GM12865 (cell line): Measurements from ENCODE around the gene INKA2.

Experiments used
- DNase-seq: peaks from one replicate; pipeline ENCODE4 v3.0.0; 2010; ENCODE audit warnings: low read depth
- H3K4me3 ChIP-seq: 2 replicates; pipeline ENCODE4 v1.5.1; 2011; ENCODE audit warnings: mild to moderate bottlenecking, low read depth, low read length, control low read depth
- CTCF ChIP-seq: IDR thresholded peaks from 2 replicates; pipeline ENCODE4 v1.5.1; 2011; ENCODE audit warnings: low read length, control low read depth, low read depth, inconsistent platforms; ENCODE audit not compliant: insufficient read depth; ENCODE audit errors: missing control alignments

Gene INKA2

GRCh38 chr1:111777301-111777700 is 38.1 kb upstream of the INKA2 start:
- H3K4me3 ChIP-seq = no peak overlapping the region
- TF ChIP-seq CTCF = no peak
- no peak for DNase-seq

GRCh38 chr1:111776861-111777260 is 37.7 kb upstream of the INKA2 start:
- TF ChIP-seq CTCF = no peak
- no peak for DNase-seq
- no peak overlapping the region for H3K4me3 ChIP-seq

GRCh38 chr1:111776391-111776790 is 37.2 kb upstream of the INKA2 start:
- H3K4me3 ChIP-seq = no peak overlapping the region
- no peak for DNase-seq
- TF ChIP-seq CTCF = no peak

GRCh38 chr1:111775966-111776365 is 36.8 kb upstream of the INKA2 start:
- no peak overlapping the region for H3K4me3 ChIP-seq
- TF ChIP-seq CTCF = no peak
- DNase-seq = no peak

- no peak for TF ChIP-seq CTCF
- DNase-seq = no peak
- no peak overlapping the region for H3K4me3 ChIP-seq
Measured at GRCh38 chr1:111770916-111771315, 31.7 kb upstream of the INKA2 start.

- no peak overlapping the region for H3K4me3 ChIP-seq
- DNase-seq = peak; percentile 71
- TF ChIP-seq CTCF = peak; percentile 65
Measured at GRCh38 chr1:111769517-111770146, 30.4 kb upstream of the INKA2 start.

- TF ChIP-seq CTCF = no peak
- no peak overlapping the region for H3K4me3 ChIP-seq
- no peak for DNase-seq
Measured at GRCh38 chr1:111768625-111769024, 29.4 kb upstream of the INKA2 start.
